HG03442 (cell line): ENCODE measurements around the gene UBE2J1.
"Not testable (repeated sequence)": the region's sequence is repeated elsewhere in the genome, so short reads cannot be mapped to it uniquely, and the experiment has no call there.

Experiments
- ATAC-seq: cut with Tn5 transposase; IDR thresholded peaks from one replicate; pipeline ENCODE4 v1.9.1; 2021; ENCODE audit warnings: mild to moderate bottlenecking, moderate library complexity; ENCODE audit not compliant: unreplicated experiment

The UBE2J1 gene, protein sequence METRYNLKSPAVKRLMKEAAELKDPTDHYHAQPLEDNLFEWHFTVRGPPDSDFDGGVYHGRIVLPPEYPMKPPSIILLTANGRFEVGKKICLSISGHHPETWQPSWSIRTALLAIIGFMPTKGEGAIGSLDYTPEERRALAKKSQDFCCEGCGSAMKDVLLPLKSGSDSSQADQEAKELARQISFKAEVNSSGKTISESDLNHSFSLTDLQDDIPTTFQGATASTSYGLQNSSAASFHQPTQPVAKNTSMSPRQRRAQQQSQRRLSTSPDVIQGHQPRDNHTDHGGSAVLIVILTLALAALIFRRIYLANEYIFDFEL

GRCh38 chr6:89352278-89353117, at the start of gene UBE2J1:
Gene UBE2J1 (minus strand): TSS chr6:89352722. CDS start chr6:89352569, 153 bp downstream.
- peak; percentile 50 for ATAC-seq

GRCh38 chr6:89400912-89401399, 48.4 kb upstream of the UBE2J1 start:
- ATAC-seq: no peak

- no peak for ATAC-seq
These were observed 47.5 kb upstream of the UBE2J1 start for GRCh38 chr6:89400050-89400449.

DNA sequence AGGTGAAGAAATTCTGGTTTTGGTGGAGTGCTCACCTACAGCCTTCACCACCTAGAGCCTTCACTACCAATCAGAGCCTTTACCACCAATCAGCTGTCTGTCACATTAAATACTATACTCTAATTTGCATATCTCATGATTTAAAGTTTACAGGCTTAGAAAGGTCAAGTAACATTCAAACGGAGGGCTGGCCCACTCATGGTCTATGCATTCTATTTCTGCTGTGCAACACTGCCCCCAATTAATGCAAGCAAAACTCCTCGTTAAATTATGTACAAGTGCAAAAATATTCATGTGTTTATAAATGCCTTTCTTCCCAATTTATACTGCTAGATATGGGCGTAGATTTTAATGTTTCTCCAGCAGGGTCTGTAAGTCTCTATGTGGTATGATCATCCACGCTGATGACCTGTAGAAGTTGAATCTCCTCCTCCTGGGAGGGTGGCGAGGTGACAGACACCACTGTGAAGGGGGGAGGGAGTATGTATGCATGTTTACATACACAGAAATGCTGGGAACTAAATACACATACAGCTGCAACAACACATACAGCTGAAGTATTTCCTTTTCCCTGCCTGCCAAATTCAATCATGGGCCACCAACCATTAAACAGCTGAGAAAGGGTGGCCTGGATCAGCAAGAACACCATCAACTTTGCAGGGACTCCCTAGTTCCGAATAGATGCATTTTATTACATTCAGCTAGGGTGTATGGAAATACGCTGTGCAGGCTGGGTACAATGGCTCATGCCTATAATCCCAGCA, 46.4 kb upstream of the UBE2J1 start:
- no peak for ATAC-seq

DNA sequence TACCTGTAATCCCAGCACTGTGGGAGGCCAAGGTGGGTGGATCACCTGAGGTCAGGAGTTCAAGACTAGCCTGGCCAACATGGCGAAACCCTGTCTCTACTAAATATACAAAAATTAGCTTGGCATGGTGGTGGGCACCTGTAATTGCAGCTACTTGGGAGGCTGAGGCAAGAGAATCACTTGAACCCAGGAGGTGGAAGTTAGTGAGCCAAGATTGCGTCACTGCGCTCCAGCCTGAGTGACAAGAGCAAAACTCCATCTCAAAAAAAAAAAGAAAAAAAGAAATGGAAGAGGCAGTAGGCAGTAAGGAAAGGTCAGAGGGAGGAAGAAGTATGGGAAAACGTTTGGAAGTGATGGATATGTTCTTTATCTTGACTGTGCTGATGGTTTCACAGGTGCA, 45.4 kb upstream of the UBE2J1 start:
- ATAC-seq: not testable (repeated sequence)

- no peak for ATAC-seq
These were observed 41.1 kb upstream of the UBE2J1 start for GRCh38 chr6:89393659-89394058.

GRCh38 chr6:89392823-89393222, 40.3 kb upstream of the UBE2J1 start:
- no peak for ATAC-seq

GRCh38 chr6:89388846-89389245, 36.3 kb upstream of the UBE2J1 start:
- ATAC-seq: no peak

DNA sequence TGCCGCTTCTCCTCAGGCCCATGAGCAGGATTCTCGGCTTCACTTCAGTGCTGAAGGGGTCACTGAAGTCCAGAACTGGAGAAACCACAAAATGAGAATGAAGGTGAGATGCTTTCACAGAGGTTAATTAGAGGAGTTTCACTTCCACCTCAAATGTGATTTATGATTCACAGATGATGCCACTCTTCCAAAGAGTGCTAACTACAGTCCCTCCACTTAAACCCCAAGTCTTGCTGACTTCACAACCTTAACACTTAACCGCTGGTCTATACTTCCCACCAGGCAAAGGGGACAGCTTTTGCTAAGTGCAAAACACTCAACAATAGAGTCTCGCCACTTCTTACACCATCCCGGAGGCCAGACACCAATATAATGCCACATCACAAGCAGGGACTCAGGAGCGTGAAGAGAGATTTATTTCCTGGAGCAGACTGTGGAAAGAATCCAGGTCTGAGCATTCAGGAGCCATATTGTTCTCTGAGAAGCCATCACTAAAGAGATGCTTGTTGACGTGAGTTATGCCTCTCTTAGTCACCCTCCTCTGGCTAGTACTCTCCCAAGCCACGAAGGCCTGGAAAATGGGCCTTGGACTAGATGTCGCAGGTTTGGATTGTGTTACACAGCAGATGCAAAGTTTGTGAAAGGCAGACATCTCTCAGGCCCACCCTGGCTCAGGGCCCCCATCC, 35.1 kb upstream of the UBE2J1 start:
- ATAC-seq: peak; percentile 92

GRCh38 chr6:89386917-89387491, 34.5 kb upstream of the UBE2J1 start:
- peak; percentile 28 for ATAC-seq

DNA sequence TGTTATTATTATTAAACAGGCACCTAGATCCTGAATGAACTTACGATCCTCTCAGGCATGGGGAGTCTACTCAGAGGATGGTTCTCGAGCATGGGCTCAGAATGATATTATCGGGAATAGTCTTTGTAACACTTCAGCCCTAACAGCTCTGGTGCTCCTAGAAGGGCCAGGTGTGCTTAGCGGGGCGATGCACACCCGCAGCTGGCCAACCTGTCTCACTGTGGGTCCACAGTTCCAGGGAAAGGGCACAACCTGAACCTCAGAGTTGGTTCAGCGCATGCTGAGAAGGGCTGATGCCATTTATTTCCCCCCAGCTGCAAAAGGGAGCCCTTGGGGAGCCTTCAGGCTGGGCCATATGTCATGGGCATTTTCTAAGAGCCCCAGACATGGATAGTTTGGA, 33.3 kb upstream of the UBE2J1 start:
- no peak for ATAC-seq

- peak; percentile 58 for ATAC-seq
These were observed 32.7 kb upstream of the UBE2J1 start for GRCh38 chr6:89385156-89385667.

- no peak for ATAC-seq
These were observed 28.5 kb upstream of the UBE2J1 start for GRCh38 chr6:89381031-89381430.

DNA sequence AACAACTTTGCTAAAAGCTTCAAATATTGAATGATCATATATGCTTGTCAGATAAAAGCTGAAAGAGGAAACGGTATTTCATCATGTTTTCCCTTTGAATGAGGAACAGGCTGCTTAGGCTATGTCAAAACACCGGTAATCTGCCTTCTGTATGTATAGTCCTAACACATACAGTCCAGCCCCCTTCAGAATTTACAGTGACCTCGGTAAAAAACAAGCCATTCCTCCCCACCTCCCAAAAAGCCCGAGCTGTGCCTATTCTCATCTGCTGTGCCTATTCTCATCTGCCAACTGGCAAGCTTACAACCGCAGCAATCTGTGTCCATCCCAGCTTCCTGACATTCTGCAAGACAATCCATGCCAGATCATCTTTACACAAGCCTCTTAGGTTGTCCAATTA, 26.8 kb upstream of the UBE2J1 start:
- ATAC-seq: no peak

DNA sequence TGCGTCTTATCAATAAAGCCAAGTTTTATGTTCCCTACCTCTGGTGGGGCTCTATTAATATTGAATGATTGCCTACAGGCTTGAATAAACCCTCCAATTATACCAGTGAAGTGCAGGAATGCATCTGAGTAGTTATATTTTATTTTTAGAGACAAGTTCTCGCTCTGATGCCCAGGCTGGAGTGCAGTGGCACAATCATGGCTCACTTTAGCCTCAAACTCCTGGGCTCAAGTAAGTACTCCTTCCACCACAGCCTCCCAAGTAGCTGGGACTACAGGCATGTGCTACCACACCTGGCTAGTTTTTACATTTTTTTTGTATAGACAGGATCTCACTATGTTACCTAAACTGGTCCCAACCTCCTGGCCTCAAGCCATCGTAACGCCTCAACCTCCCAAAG, 26.1 kb upstream of the UBE2J1 start:
- ATAC-seq: no peak

- ATAC-seq: peak; percentile 77
These were observed 23.1 kb upstream of the UBE2J1 start for GRCh38 chr6:89375427-89376267.

DNA sequence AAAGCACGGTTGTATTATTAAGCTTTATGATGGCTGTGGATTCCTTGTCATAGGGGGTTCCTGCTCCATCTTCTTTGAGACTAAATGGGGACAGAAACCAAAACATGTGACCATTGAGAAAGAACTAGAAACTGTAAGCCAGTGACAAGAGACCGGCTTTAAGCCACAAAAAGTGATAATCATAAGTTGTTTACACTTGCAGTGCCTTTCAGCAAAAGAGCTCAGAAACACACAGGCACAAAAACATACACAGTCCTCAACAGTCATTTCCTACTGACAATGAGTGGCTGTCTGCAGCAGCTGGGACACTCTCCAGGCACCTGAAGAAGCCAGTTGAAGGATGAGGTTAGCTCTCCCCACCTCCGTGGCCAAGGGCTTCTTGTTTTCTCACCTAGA, 20.0 kb upstream of the UBE2J1 start:
- ATAC-seq: peak; percentile 40

DNA sequence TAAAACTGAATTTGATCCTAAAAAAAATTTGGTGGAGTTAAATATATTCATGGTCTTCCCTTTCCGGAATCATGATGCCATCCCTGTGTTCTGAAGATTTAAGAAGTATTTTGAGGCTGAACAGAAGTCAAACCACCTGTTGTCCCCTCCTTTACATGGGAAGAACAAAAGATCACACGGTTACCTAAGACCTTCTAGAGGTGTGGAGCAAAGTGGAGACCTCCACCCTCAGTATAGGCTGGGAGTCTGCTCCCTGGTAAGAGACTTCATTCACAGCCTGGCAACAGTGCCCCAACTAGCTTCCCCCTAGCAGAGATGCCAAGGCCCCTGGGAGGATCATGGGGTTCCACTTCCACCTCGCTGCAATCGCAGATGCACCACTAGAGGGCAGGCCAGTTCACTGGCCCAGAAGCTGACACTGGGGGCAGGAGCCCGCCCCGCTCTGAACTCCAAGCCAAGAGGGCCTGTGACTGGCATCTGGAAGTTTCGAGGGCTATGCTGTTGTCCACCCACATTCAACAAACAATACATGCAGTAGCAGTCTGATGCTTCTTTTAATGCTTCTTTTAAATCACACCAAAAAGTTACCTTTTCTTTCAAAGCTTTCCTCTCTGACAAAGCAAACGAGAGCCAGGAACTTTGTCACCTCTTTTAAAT, 19.5 kb upstream of the UBE2J1 start:
- peak; percentile 65 for ATAC-seq

GRCh38 chr6:89368999-89369398, 16.5 kb upstream of the UBE2J1 start:
- no peak for ATAC-seq
